Measurements from ENCODE around the gene PDSS1.
"Not testable (repeated sequence)": the region's sequence is repeated elsewhere in the genome, so short reads cannot be mapped to it uniquely, and the experiment has no call there.

PDSS1 gene

GRCh38 chr10:26743841-26744240, 46.3 kb downstream of the PDSS1 start:
- no peak for ATAC-seq
- H3K4me1 Mint-ChIP-seq: peaks cover 45% of the 10 kb centered on the region
- H3K4me3 Mint-ChIP-seq: no peak overlapping the region
- H3K27me3 Mint-ChIP-seq: no peaks in the 10 kb centered on the region
- peaks cover 56% of the 10 kb centered on the region for H3K36me3 Mint-ChIP-seq
- H3K9me3 Mint-ChIP-seq: no peaks in the 10 kb centered on the region
- peak overlapping the region; percentile 77 for H3K27ac Mint-ChIP-seq

- H3K27ac Mint-ChIP-seq: peak overlapping the region; percentile 54
- peaks cover 45% of the 10 kb centered on the region for H3K36me3 Mint-ChIP-seq
- H3K4me1 Mint-ChIP-seq: peaks cover 25% of the 10 kb centered on the region
- no peaks in the 10 kb centered on the region for H3K9me3 Mint-ChIP-seq
- H3K27me3 Mint-ChIP-seq: no peaks in the 10 kb centered on the region
- H3K4me3 Mint-ChIP-seq: no peak overlapping the region
- no peak for ATAC-seq
These were observed 48.6 kb downstream of the PDSS1 start for GRCh38 chr10:26746061-26746460.

- peaks cover 36% of the 10 kb centered on the region for H3K36me3 Mint-ChIP-seq
- no peaks in the 10 kb centered on the region for H3K27me3 Mint-ChIP-seq
- peaks cover 7% of the 10 kb centered on the region for H3K4me1 Mint-ChIP-seq
- peak overlapping the region; percentile 24 for H3K4me3 Mint-ChIP-seq
- H3K9me3 Mint-ChIP-seq: no peaks in the 10 kb centered on the region
- peak overlapping the region; percentile 36 for H3K27ac Mint-ChIP-seq
- ATAC-seq: peak; percentile 90
These were observed 58.0 kb downstream of the PDSS1 start for GRCh38 chr10:26755443-26755903.

- Mint-ChIP-seq H3K4me3 (no peak overlapping the region), H3K27me3 (no peaks in the 10 kb centered on the region), H3K36me3 (peaks cover 28% of the 10 kb centered on the region), H3K27ac (peak overlapping the region; percentile 46), H3K4me1 (peaks cover 11% of the 10 kb centered on the region), H3K9me3 (no peaks in the 10 kb centered on the region)
- ATAC-seq: no peak
These were observed 61.5 kb downstream of the PDSS1 start for GRCh38 chr10:26759008-26759407.

- Mint-ChIP-seq H3K27me3 (no peaks in the 10 kb centered on the region), H3K36me3 (peaks cover 32% of the 10 kb centered on the region), H3K4me1 (peaks cover 8% of the 10 kb centered on the region), H3K27ac (no peak overlapping the region), H3K4me3 (no peak overlapping the region), H3K9me3 (no peaks in the 10 kb centered on the region)
- no peak for ATAC-seq
These were observed 68.0 kb downstream of the PDSS1 start for GRCh38 chr10:26765549-26765948.

- H3K36me3 Mint-ChIP-seq: peaks cover 21% of the 10 kb centered on the region
- ATAC-seq: no peak
- no peak overlapping the region for H3K27ac Mint-ChIP-seq
- peaks cover 18% of the 10 kb centered on the region for H3K4me1 Mint-ChIP-seq
- no peaks in the 10 kb centered on the region for H3K27me3 Mint-ChIP-seq
- no peaks in the 10 kb centered on the region for H3K9me3 Mint-ChIP-seq
- no peak overlapping the region for H3K4me3 Mint-ChIP-seq
These were observed 72.6 kb downstream of the PDSS1 start for GRCh38 chr10:26770069-26770468.

GRCh38 chr10:26773633-26774032, 76.1 kb downstream of the PDSS1 start:
- no peaks in the 10 kb centered on the region for H3K9me3 Mint-ChIP-seq
- H3K4me3 Mint-ChIP-seq: no peak overlapping the region
- H3K27ac Mint-ChIP-seq: no peak overlapping the region
- no peaks in the 10 kb centered on the region for H3K27me3 Mint-ChIP-seq
- ATAC-seq: no peak
- H3K4me1 Mint-ChIP-seq: peaks cover 41% of the 10 kb centered on the region
- peaks cover 34% of the 10 kb centered on the region for H3K36me3 Mint-ChIP-seq

GRCh38 chr10:26776258-26776657, 78.8 kb downstream of the PDSS1 start:
- peaks cover 23% of the 10 kb centered on the region for H3K36me3 Mint-ChIP-seq
- no peaks in the 10 kb centered on the region for H3K27me3 Mint-ChIP-seq
- no peak overlapping the region for H3K4me3 Mint-ChIP-seq
- no peak overlapping the region for H3K27ac Mint-ChIP-seq
- no peak for ATAC-seq
- H3K4me1 Mint-ChIP-seq: peaks cover 63% of the 10 kb centered on the region
- H3K9me3 Mint-ChIP-seq: no peaks in the 10 kb centered on the region

GRCh38 chr10:26777686-26778085, 80.2 kb downstream of the PDSS1 start:
- H3K4me1 Mint-ChIP-seq: peaks cover 78% of the 10 kb centered on the region
- H3K4me3 Mint-ChIP-seq: no peak overlapping the region
- no peaks in the 10 kb centered on the region for H3K9me3 Mint-ChIP-seq
- H3K27me3 Mint-ChIP-seq: no peaks in the 10 kb centered on the region
- no peak for ATAC-seq
- H3K27ac Mint-ChIP-seq: peak overlapping the region; percentile 54
- H3K36me3 Mint-ChIP-seq: peaks cover 23% of the 10 kb centered on the region

- Mint-ChIP-seq H3K9me3 (no peaks in the 10 kb centered on the region), H3K36me3 (peaks cover 23% of the 10 kb centered on the region), H3K4me3 (no peak overlapping the region), H3K27me3 (no peaks in the 10 kb centered on the region), H3K27ac (peak overlapping the region; percentile 76), H3K4me1 (peaks cover 82% of the 10 kb centered on the region)
- ATAC-seq: no peak
These were observed 81.8 kb downstream of the PDSS1 start for GRCh38 chr10:26779176-26779860.

GRCh38 chr10:26780106-26780792, 82.7 kb downstream of the PDSS1 start:
- H3K4me1 Mint-ChIP-seq: peaks cover 83% of the 10 kb centered on the region
- no peak for ATAC-seq
- H3K27ac Mint-ChIP-seq: peak overlapping the region; percentile 76

GRCh38 chr10:26780793-26781601, 83.5 kb downstream of the PDSS1 start:
- peak; percentile 97 for ATAC-seq
- Mint-ChIP-seq H3K27ac (peak overlapping the region; percentile 76), H3K4me3 (no peak overlapping the region), H3K36me3 (peaks cover 28% of the 10 kb centered on the region), H3K27me3 (no peaks in the 10 kb centered on the region), H3K9me3 (no peaks in the 10 kb centered on the region), H3K4me1 (peaks cover 83% of the 10 kb centered on the region)

More at GRCh38 chr10:26780106-26780792, 82.7 kb downstream of the PDSS1 start:
- no peak overlapping the region for H3K4me3 Mint-ChIP-seq
- H3K27me3 Mint-ChIP-seq: no peaks in the 10 kb centered on the region
- peaks cover 28% of the 10 kb centered on the region for H3K36me3 Mint-ChIP-seq
- no peaks in the 10 kb centered on the region for H3K9me3 Mint-ChIP-seq

GRCh38 chr10:26781797-26782196, 84.3 kb downstream of the PDSS1 start:
- no peaks in the 10 kb centered on the region for H3K27me3 Mint-ChIP-seq
- H3K4me3 Mint-ChIP-seq: no peak overlapping the region
- H3K4me1 Mint-ChIP-seq: peaks cover 88% of the 10 kb centered on the region
- ATAC-seq: peak; percentile 5
- no peaks in the 10 kb centered on the region for H3K9me3 Mint-ChIP-seq
- H3K36me3 Mint-ChIP-seq: peaks cover 33% of the 10 kb centered on the region
- peak overlapping the region; percentile 76 for H3K27ac Mint-ChIP-seq

GRCh38 chr10:26787362-26787761, 89.9 kb downstream of the PDSS1 start:
- peaks cover 72% of the 10 kb centered on the region for H3K4me1 Mint-ChIP-seq

GRCh38 chr10:26789779-26790178, 92.3 kb downstream of the PDSS1 start:
- H3K27me3 Mint-ChIP-seq, H3K4me3 Mint-ChIP-seq, H3K27ac Mint-ChIP-seq, H3K9me3 Mint-ChIP-seq, ATAC-seq: not testable (repeated sequence)
- peaks cover 69% of the 10 kb centered on the region for H3K4me1 Mint-ChIP-seq
- peaks cover 62% of the 10 kb centered on the region for H3K36me3 Mint-ChIP-seq

More at GRCh38 chr10:26787362-26787761, 89.9 kb downstream of the PDSS1 start:
- H3K4me3 Mint-ChIP-seq: no peak overlapping the region
- H3K36me3 Mint-ChIP-seq: peaks cover 62% of the 10 kb centered on the region
- peak overlapping the region; percentile 33 for H3K27ac Mint-ChIP-seq
- H3K27me3 Mint-ChIP-seq: no peaks in the 10 kb centered on the region
- no peak for ATAC-seq
- H3K9me3 Mint-ChIP-seq: peaks cover 3% of the 10 kb centered on the region
